Lung microvascular endothelial cell (primary cell): ENCODE measurements around the gene HOTAIR. TPM values are rescaled to one million over a fixed set of nuclear protein-coding genes. Genes with fewer than 3 reads are reported as not detected.

Experiments used
- DNase-seq, 2 donors: peaks; one replicate each; pipeline versions ENCODE4 v3.0.0 to v3.0.0-alpha.2; 2010; ENCODE audit warnings: low read depth in 2 of 2
- total RNA-seq: library from RNA; depleted of rRNA; stranded (reverse); fragments of >200 nt; gene quantifications from 2 replicates; pipeline ENCODE4 v1.2.1, GENCODE V29; 2014

The HOTAIR gene
- total RNA-seq, 1 donor from 2014 or later = not detected

DNA sequence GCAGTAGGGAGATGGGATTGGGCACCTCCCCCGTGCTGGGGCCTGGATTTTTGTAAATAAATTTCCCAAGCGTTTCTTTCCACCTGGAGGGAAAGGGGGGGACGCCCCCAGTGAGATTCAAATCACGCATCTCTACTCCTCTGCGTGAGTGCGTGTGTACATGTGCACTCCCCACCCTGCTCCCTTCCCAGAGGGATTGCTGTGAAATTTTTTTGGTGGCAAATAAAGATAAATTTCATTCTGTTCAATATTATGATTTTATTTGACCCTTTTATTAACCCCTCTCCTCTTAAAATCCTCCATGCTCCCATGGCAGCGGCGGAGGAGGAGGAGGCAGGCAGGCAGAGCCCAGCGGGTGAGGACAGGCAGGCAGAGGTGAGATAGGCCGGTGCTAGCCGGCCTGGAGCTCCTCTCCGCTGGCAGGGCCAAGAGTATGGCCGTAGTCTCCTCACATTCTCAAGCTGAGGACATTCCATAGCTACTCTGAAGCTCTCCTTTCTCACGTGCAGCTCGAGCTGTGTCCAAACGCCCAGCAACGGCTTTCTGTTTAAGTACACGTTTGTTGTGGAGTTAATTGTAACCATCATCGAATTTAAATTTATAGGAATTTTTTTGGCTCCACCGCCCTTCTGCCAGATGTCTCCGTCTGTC is 1.5 kb upstream of the HOTAIR start:
- no peak for DNase-seq

- no peak for DNase-seq
These were observed 862 bp upstream of the HOTAIR start for GRCh38 chr12:53975479-53976152.

- no peak for DNase-seq
These were observed 314 bp upstream of the HOTAIR start for GRCh38 chr12:53975064-53975471.

DNA sequence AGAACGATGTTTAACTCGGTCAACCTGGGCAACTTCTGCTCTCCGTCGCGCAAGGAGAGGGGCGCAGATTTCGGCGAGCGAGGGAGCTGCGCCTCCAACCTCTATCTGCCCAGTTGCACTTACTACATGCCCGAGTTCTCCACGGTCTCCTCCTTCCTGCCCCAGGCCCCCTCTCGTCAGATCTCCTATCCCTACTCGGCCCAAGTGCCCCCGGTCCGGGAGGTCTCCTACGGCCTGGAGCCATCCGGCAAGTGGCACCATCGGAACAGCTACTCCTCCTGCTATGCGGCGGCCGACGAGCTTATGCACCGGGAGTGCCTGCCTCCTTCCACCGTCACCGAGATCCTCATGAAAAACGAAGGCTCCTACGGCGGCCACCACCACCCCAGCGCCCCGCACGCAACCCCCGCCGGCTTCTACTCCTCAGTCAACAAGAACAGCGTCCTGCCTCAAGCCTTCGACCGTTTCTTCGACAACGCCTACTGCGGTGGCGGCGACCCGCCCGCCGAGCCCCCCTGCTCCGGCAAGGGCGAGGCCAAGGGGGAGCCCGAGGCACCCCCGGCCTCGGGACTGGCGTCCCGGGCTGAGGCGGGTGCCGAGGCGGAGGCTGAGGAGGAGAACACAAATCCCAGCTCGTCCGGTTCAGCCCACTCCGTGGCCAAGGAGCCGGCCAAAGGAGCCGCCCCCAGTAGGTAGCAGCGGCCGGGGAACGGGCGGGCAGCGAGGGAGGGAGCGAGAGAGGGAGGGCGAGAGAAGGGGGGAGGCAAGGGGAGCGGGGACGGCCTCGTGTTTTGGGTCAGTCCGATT is 1.3 kb downstream of the HOTAIR start:
- no peak for DNase-seq

DNA sequence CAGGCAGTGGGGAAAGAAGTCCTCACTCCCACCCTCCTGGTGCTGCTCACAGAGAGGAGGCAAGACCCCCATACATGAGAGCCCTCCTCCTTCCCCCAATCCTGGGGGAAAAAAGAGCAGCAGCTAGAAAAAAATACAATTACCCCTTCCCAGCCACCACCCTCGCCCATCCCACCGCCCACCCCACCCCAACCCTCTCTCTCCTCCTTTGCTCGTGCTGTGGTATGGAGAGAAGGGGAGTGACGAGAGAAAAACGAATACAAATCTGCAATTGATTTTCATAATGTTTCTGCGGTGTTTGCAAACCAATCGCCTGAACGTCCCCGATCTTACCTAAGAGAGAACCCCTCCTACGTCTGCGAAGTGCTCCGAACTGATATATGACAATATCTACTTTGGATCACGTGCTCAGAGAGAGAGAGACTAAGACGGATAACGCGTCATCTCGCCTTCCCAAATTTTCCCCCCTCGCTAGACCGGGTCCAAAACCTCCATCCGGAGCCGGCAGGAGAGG is 2.0 kb downstream of the HOTAIR start, which contains the start of gene HOXC11:
HOXC11 (plus strand) TSS at position 405 of the 514 bp plus-strand sequence. CDS start 116 bp downstream, outside the sequence.
- DNase-seq = no peak

DNA sequence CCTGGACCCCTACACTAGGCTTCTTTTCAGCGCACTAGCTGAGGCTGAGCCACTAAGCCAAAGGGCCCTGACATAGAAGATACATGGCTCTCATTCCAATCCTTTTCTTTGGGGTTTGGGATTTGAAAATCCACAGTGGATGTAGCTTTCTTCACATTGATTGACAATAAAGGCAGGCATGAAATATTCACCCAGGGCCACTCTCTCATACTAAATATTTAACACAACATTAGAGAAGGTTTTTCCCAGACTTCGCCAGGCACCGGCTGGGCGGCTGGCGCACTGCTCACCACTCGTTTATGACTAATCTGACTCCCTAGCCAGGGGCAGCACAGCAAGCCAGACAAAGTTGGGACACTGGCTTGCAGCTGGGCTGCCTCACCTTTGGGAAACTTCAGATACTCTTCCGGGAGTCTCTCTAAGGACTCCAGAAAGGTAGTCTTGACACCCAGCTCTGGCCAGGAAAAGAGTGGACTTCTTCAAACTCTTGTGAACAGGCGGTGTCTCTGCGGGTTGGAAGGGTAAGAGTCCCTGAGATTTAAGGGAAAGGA is 2.5 kb downstream of the HOTAIR start:
- DNase-seq = no peak

GRCh38 chr12:53971686-53972085 is 3.1 kb downstream of the HOTAIR start:
- no peak for DNase-seq

DNA sequence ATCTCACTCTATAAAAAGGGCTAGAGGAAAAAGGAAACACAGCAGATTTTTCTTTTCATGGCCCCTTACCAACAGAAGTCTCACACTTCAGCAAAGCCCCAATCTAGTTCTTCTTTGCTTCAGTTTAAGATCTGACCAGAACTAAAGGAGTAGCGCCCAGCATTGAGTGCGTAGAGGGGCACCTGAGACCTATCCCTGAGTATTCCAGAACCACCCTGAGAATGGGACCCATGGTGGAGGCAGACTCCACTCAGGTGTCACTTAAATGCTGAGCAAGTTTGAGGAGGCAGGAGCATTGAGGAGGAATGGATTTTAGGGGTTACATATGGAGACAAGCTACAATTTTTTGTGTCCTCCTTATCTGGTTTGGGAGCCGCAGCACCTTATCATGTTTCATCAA is 3.6 kb downstream of the HOTAIR start:
- no peak for DNase-seq

DNA sequence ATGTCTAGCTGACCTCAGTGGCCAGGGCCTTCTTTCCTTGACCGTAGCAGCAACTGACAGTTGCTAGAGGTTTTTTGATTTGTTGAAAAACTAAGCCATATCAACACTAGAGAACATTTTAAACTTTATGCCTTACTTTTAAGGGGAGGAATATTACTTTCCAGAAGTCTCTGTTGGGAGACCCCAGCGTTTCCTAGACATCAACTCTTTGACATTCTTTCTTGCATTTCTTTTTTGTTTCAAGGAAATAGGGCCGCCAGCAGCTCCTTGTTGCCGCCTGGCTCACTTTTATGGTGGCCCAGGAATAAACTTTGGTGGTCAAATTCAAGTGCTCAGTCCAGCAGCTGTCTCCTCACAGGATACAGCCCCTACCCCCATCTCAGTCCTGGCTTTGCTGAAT is 4.3 kb downstream of the HOTAIR start:
- no peak for DNase-seq

- no peak for DNase-seq
These were observed 5.0 kb downstream of the HOTAIR start for GRCh38 chr12:53969588-53970259.

GRCh38 chr12:53968214-53969127 is 6.3 kb downstream of the HOTAIR start:
- DNase-seq = no peak

GRCh38 chr12:53967421-53967925 is 7.3 kb downstream of the HOTAIR start:
- no peak for DNase-seq

DNA sequence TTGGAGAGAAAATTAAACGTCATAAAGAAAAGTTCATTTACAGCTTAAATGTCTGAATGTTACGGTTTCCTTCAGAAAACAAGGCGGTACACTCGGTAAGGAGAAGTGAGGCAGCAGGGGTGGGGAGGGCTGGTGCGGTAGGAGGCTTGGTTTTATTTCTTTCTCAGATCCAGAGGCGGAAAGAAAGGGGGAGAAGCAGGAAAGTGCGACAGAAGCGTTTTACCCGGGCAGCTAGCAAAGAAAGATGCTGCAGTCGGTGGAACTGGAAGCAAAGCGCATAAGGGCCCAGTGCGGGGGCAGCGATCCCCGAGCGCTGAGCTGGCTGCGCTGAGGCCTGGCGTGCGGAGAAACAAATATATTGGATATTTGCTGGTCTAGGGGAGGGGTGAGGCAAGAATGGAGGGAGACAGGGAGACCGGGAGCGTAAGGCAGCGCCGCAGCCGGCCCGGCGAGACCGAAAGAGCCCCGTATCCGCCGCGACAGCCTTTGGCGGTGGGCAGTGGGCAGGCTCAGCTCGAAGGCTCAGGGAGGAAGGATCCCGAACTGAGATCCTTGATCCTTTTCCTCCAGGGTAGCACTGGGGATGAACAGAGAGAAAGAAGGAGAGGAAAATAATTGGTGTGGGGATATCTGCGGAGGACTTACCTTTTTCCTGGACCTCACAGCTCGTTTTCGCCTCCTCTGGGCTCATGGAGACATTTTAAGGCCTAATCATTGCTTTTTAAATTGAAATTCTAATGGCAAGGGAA is 8.2 kb downstream of the HOTAIR start:
- DNase-seq = no peak

GRCh38 chr12:53966085-53966384 is 8.7 kb downstream of the HOTAIR start:
- no peak for DNase-seq

DNA sequence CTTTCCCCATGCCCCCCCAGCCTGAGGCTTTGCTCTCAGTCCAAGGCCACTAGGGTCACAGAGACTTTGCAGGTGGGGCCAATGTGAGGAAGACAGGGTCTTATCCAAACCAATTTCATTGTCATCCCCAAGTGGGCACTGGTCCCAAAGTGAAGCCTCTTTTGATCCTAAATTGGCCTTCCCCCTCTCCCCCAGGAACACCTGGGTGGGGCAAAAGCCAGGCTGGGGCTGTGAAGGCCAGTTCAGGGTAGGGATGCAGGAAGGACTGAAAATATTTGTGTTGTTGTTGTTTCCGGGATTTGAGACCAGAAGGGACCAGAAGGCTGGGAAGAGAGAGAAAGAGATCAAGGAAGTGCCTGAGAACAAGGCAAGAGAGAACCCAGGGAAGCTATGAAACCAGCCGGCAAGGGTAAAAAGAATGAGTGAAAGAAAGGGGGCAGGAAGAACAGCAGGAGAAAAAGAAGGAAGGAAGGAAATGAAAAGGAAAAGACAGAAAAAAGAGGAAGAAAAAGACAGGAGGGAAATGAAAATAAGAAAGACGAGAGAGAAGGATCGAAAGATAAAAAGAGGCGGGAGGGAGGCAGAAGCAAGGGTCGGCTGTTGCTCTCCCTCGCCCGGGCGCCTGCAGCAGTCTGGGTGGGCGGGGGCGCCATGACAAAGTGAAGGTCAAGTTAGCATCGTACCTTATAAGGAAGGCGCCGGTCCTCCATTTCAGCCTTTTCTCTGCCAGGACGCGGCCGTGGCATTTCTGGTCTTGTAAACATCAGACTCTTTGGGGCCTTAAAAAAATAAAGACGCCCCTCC is 9.3 kb downstream of the HOTAIR start:
- DNase-seq = no peak

GRCh38 chr12:53964315-53964713 is 10.4 kb downstream of the HOTAIR start:
- DNase-seq = no peak

- no peak for DNase-seq
These were observed 11.1 kb downstream of the HOTAIR start for GRCh38 chr12:53963434-53964314.

DNA sequence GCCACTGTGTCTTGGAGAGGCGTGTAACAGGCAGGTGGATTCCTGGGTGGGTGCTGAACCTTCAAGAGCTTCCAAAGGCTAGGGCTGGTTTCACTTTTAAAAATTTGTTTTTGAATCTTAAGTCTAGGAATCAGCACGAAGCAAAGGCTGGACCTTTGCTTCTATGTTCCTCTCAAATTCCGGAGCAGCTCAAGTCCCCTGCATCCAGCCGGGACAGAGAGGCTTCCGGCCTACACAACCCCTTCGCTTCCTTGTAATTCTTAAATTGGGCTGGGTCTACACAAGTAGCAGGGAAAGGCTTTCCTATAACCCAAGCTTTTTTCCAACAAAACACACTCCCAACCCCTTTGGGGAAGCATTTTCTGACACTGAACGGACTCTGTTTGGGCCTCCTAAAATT is 11.7 kb downstream of the HOTAIR start:
- DNase-seq = no peak
